HCT116 (cell line): ENCODE measurements around the gene LCN15.

Experiments used
- CEBPB ChIP-seq: IDR thresholded peaks from 2 replicates; pipeline ENCODE4 v1.6.1; 2012; ENCODE audit warnings: low read depth
- CTCF ChIP-seq, 3 experiments: fragments of 200-600 bp in 1 of 3; sonication (generic) in 1 of 3; IDR thresholded peaks in 2 of 3; conservative IDR thresholded peaks in 1 of 3; 2 replicates each; pipeline ENCODE4 v1.5.1; 2012 to 2017; ENCODE audit warnings: low read depth in 2 of 3, low read length in 2 of 3, antibody characterized with exemption in 1 of 3, borderline replicate concordance in 1 of 3, control low read depth in 1 of 3, mild to moderate bottlenecking in 1 of 3, mixed read lengths in 1 of 3, mixed run types in 1 of 3, moderate library complexity in 1 of 3; ENCODE audit not compliant: insufficient read depth in 1 of 3
- EGR1 ChIP-seq: IDR thresholded peaks from 2 replicates; pipeline ENCODE4 v1.6.1; 2012; ENCODE audit warnings: low read depth
- EZH2 ChIP-seq: fragments of 200-600 bp; sonication (generic); IDR thresholded peaks from 2 replicates; pipeline ENCODE4 v1.6.1; 2017; ENCODE audit warnings: antibody characterized with exemption, mixed run types
- EZH2phosphoT487 ChIP-seq: fragments of 200-600 bp; IDR thresholded peaks from 2 replicates; pipeline ENCODE4 v1.6.1; 2018; ENCODE audit warnings: antibody characterized with exemption, borderline replicate concordance
- JUND ChIP-seq: IDR thresholded peaks from 2 replicates; pipeline ENCODE4 v1.6.1; 2012
- POLR2A ChIP-seq: IDR thresholded peaks from 2 replicates; pipeline ENCODE4 v1.7.0; 2011; ENCODE audit warnings: borderline replicate concordance; ENCODE audit not compliant: insufficient read depth, insufficient read length; ENCODE audit errors: extremely low read depth
- POLR2AphosphoS5 ChIP-seq: IDR thresholded peaks from 2 replicates; pipeline ENCODE4 v1.6.1; 2011; ENCODE audit warnings: mild to moderate bottlenecking, low read depth, low read length, moderate library complexity
- RAD21 ChIP-seq: IDR thresholded peaks from 2 replicates; pipeline ENCODE4 v1.6.1; 2012; ENCODE audit warnings: low read depth, mild to moderate bottlenecking
- REST ChIP-seq: IDR thresholded peaks from 2 replicates; pipeline ENCODE4 v1.6.1; 2012; ENCODE audit warnings: low read depth
- SP1 ChIP-seq: IDR thresholded peaks from 2 replicates; pipeline ENCODE4 v1.6.1; 2012; ENCODE audit warnings: low read depth
- YY1 ChIP-seq: IDR thresholded peaks from 2 replicates; pipeline ENCODE4 v1.6.1; 2011; ENCODE audit warnings: low read length, low read depth, moderate library complexity, mild to moderate bottlenecking; ENCODE audit not compliant: insufficient replicate concordance; ENCODE audit errors: extremely low read depth

- TF ChIP-seq CTCF (IDR thresholded peaks at IDR 0.05 in 2 of 3, conservative IDR thresholded peaks at IDR 0.05 in 1 of 3; ENCODE audit: borderline replicate concordance in 1 of 3, insufficient read depth in 1 of 3, low read depth in 2 of 3, low read length in 2 of 3) (no peak), SP1 (no peak), EZH2 (no peak), POLR2AphosphoS5 (no peak), RAD21 (no peak), EGR1 (no peak), CEBPB (no peak), EZH2phosphoT487 (no peak), YY1 (no peak), POLR2A (no peak), JUND (no peak), REST (no peak)
These were observed 4.6 kb downstream of the LCN15 start for GRCh38 chr9:136759436-136760325.
